ENCODE results near the gene LCAT.
A peak's percentile ranks its signal among the peaks of the same experiment; 100 is the strongest.
"Not testable (repeated sequence)": the region's sequence is repeated elsewhere in the genome, so short reads cannot be mapped to it uniquely, and the experiment has no call there.

Gene LCAT

DNA sequence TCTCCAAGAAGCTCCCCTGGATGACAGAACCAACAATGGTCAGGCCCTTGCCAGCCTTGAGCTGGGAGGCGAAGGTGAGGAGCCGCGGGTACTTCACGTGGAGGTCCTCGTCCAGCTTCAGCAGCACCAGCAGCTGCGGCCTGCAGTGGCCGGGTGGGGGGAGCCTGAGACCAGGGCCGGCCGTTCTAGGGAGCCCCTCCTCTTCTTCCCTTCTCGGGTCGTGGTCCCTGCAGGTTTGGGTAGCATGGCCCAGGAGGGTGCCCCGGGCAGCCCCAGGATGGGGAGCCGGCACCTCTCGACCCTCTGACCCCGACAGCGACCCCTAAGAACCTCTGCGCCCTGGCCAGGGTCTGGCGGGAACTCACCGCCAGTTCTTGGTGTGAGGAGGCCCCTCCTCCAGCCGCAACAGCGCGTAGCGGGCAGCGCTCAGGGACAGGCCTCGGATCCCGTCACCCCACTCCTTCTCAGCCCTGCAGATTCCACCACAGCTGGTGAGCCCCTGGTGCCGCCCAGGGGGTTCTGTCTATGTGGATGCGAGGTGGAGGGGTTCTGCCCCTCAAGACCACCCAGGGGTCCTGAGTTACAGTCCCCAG, 3.1 kb upstream of the LCAT start:
- DNase-seq (ENCODE audit: low spot score), result no peak

DNA sequence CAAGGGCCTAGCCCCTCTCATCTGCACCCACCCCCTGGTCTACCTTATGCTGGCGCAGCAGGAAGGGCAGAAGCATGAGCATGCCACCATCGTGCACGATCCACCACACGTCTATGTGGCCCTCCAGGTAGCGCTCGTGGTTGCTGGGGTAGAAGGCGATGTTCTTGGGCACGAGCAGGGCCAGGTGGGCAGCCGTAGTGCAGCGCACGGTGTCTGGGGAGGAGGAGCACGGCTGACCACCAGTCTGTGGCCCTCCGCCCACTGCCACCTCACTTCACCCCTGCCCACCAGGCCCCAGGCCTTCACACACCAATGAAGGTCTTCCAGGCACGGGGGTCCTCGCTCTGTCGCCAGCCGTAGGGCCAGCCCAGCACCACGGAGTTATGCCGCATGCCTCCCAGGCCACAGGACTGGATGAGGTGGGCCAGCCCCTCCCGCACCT, 2.2 kb upstream of the LCAT start:
- no peak for DNase-seq (ENCODE audit: low spot score)

DNA sequence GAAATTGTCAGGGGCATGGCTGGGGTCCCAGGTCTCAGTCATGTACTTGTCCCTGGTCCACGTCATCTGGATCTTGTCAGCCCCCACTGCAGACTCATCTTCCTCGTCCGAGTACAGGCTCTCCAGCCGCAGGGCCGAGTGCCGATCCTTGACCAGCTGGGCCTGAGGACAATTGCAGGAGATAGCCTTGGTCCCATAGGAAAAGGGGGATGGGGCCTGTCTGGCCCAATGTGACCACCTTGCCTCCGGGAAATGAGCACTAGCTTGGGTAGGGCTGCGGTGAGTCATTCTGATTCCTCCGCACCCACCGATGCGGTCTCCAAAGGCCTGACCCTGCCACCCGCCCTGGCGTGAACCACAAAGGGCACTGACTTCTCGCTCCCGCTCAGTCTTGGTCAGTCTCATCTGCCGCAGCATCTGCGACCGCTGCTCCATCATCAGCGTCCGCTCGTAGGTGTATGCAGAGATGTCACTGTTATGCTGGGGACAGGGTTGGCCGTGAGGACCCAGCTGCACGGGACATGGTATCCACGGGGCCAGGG, 1.5 kb upstream of the LCAT start:
- DNase-seq (ENCODE audit: low spot score), result no peak

DNA sequence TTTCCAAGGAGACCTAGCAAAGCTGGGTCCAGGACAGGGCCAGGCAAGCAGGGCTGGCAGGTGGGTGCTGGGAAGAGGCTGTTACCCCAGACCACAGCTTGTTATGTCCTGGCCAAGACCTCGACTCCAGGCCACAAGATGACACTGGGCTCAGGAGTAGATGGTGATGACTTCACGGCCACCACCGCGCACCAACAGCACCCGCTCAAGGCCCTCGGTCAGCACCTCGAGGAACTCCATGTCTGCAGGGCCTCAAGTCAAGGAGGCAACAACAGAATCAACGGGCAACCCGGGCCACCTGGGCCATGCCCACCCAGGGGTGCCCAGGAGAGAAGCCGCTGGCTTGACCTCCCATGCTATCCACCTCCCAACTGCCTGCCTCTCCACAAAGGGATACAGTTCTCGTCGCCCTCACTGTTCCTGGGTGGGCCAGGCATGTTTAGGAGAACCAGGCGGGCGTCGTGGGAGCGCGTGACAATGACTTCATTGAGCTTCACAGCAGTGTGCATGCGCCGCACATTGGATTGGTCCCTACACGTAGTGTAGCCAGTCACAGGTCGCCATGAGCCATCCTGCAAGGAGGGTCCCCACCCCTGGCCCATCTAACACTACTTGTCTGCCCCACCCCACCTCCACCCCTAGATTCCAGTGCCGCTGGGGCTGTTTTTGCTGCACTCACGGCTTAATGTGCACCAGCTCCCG, 921 bp upstream of the LCAT start:
- no peak for DNase-seq (ENCODE audit: low spot score)

DNA sequence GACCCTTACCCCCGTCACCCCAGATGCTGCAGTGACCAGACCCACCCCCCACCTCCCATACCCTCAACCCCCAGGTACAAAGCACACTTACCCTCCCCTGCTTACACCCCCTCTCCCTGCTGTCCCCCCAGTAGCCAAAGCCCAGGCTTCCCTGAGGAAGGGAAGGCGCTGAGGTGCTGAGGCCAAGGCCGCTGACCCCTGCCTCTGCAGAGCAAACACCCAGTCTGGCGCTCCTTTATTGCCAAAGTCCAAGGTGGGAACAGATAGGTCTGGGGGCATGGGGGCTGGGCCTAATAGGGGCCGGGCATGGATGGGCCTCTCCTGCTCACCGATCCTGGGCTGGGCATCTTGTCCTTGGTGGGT, 683 bp downstream of the LCAT start:
- no peak for DNase-seq (ENCODE audit: low spot score)

DNA sequence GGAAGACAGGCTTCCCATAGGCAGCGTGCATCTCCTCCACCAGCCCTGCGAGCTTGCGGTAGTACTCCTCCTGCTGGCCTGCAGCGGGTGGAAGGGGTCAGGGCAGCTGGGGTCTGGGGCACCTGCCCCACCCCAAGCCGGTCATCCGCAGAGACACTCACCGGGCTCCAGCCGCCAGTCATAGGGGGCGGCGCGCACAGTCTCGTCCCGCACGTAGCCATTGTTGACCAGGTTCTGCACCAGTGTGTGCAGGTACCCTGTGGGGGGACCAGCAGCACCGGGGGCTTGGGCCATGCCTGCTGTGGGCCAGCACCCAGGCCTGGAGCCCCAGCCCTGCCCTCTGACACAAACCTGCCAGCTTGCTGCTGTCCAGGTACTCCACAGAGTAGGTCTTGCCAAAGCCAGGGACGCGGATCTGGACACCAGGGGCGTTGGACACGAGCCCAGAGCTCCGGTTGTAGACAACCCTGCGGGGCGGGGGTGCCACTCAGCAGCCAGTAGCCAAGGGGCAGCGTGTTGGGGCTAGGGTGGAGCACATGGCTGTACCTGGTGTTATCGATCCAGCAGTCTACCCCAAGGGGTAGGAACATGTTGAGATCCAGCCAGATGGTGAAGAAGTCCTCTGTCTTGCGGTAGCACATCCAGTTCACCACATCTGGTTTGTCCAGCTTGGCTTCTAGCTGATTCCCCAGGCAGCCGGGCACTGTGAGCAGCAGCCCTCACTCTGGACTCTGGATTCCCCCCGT, 1.2 kb downstream of the LCAT start:
- no peak for DNase-seq (ENCODE audit: low spot score)

DNA sequence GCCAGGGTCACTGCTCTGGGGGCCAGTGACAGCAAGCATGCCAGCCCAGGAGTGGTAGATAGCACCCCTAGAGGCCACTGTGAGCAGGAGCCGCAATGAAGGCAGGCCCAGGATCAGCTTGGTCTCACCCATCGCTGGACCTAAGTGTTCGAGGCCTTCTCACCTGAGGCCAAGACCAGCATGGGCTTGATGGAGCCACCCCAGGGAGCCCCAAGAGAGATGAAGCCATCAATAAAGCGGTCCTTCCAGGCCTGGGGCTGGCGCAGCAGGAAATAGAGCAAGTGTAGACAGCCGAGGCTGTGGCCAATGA, 1.8 kb downstream of the LCAT start:
- DNase-seq (ENCODE audit: low spot score), result peak; percentile 70

DNA sequence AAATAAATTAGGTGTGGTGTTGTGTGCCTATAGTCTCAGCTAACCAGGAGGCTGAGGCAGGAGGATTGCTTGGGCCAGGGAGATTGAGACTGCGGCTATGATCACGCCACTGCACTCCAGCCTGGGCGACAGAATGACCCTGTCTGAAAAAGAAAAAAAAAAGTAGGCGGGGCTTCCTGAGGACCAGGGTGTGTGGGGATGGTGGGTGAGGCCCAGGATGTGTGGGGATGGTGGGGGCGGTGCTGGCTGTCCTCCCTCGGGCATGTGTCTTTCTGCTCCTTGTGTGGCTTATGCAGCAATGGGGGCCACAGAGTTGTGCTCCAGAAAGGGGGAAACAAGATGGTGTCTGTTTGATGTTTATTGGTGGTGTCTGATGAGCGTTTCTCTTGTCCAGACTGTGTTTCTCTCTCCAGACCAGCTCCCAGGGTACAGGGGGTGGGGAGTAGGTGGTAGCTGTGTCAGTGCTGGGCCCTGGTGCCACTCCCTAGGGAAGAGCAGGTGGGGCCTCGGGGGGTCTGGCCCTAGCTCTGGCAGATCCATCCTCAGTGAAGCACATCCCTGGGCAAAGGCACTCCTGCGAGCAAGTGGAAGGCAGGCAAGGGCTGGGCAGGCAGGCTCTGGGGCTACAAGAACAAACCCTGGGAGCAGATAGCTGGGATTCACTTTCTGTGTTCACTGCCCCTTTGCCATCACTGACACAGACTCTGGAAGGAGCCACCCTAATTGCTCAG, 2.3 kb downstream of the LCAT start:
- no peak for DNase-seq (ENCODE audit: low spot score)

DNA sequence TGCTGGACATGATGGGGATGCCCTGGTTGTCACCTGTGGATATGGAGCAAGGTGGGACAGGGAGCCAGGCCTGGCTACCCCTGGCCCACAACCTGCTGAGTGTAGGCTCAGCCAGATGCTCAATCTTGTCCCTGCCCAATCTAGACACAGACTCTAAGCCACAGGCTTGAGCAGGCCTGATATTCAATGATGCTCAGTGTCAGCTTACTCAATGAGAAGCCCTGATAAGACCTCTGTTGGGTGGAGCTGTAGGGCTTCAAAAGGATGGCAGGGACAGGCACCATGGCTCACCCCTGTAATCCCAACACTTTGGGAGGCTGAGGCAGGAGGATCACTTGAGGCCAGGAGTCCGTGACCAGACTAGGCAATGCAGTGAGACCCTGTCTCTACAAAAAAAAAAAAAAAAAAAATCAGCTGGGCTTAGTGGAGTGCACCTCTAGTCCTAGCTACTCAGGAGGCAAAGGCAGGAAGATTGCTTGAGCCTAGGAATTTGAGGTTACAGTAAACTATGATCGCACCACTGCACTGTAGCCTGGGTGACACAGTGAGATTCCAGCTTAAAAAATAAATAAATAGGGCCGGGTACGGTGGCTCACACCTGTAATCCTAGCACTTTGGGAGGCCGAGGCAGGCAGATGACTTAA, 3.4 kb downstream of the LCAT start:
- DNase-seq (ENCODE audit: low spot score), result no peak

DNA sequence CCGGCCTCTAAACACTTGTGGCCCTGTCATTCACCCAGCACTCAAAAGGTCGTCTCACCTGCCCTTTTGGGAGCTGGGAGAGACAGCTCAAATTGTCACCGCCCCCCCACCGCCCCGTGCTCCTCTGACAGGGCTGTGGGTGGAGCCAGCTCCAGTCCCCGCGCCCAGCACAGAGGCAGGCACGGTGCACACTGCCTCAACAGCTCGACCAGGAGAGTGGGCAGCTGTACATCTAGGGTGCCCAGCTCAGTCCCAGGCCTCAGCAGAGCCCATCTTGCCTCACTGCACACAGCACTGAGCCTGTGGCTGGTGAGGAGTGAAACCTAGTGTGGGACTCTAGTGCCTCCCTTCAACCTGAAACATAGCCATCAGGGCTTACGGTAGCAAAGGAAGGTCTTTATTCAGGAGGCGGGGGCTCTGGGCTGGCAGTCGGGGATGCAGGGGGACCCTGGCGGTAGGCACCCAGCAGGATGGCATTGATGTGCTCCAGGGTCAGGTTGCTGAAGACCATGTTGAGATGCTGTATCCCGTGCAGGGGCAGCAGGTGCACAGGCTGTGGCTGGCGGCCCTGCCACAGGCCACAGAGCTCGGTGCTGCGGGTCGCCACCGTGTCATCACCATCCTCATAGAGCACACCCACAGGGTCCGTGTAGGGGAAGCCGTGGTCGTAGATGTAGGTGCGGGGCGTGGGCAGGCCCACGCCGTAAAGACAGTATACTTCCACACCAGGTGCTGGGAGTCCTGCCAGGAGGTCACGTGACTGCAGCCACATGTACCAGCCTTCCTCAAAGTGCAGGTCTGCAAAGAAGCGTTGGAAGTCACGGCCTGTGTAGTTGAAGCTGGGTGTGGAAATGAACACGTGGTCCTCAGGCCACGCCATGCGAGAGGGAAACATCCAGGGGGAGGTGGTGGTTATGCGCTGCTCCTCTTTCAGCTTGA, 4.1 kb downstream of the LCAT start:
- no peak for DNase-seq (ENCODE audit: low spot score)

DNA sequence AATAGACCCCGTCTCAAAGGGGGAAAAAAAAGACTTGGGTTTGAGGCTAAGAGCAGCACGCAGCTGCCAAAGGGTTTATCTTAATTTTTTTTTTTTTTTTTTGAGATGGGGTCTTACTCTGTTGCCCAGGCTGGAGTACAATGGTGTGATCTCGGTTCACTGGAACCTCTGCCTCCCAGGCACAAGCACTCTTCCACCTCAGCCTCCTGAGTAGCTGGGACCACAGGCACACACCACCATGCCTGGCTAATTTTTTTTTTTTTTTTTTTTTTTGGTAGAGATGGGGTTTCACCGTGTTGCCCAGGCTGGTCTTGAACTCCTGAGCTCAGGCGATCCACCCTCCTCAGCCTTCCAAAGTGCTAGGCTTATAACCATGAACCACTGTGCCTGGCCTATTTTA, 6.2 kb downstream of the LCAT start:
- DNase-seq (ENCODE audit: low spot score), result not testable (repeated sequence)

DNA sequence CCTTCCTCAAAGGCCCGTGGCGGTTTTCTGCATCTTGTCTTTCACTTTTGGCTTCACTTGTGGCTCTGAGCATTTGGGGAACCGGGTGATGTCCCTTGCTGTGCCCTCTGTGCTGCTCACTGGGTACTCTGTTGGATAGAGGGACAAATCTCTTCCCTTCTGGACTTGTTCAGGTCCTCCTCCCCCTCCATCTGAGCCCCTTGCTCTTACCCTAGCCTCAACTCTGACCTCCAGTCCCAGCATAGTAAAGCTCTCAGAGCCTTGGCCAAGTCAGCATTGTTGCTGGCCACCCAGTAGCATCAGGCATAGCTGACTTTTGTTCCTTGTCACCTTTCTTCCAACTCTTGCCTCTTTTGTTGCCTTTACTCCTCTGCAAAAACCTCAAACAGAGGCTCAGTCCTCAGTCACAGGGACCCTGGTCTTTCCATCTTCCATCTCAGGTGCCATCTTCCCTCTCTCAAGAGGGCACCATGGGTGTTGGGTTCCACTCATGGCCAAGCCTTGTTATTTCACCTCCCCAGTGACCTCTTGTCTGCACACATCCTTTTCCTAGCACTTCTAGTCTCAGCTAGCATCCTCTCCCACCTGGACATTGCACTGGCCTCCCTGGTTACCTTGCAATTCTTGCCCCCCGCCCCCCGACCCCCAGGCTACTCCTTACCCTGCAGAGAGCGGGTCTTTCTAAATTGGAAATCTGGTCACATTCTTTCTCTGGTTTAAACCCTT, 6.9 kb downstream of the LCAT start:
- peak; percentile 90 for DNase-seq (ENCODE audit: low spot score)

DNA sequence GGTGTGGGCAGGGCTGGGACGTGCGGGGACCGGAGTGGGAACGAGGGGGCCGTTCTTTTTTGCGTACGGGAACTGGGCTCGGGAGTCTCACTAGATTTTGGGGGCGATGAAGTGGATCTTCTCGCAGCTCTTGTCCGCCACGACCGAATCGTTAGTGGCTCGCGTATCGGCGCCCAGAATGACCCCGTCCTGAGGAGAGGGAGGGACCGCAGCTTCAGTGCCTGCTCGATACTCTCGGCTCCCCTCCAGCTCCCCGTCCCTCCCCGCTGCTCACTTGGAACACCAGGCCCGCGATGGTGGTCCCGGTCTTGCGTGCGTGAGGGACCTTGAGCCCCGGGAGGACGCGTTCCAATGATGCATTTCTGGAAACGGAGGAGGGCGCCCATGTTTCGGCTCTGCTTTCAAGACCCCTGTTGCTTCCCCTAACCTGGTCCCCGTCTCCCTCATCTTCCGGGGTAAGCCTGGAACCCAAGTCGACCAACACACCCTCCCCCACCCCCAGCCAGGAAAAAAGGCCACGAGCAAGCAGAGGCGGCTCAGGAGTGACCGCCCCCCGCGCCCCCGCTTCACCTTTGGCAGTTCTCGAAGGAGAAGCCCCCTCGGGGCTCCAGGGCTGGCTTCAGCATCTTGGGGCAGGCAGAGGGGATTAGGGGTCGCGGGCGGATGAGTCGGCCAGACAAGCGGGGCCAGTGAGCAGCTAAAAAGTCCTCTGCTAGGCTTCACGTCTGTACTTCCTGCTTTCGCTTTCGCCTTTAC, 7.6 kb downstream of the LCAT start, which contains the start of gene PSMB10:
PSMB10 (minus strand) TSS at position 727 of the 756 bp plus-strand sequence; CDS start at position 626, 101 bp downstream.
- peak; percentile 77 for DNase-seq (ENCODE audit: low spot score)

DNA sequence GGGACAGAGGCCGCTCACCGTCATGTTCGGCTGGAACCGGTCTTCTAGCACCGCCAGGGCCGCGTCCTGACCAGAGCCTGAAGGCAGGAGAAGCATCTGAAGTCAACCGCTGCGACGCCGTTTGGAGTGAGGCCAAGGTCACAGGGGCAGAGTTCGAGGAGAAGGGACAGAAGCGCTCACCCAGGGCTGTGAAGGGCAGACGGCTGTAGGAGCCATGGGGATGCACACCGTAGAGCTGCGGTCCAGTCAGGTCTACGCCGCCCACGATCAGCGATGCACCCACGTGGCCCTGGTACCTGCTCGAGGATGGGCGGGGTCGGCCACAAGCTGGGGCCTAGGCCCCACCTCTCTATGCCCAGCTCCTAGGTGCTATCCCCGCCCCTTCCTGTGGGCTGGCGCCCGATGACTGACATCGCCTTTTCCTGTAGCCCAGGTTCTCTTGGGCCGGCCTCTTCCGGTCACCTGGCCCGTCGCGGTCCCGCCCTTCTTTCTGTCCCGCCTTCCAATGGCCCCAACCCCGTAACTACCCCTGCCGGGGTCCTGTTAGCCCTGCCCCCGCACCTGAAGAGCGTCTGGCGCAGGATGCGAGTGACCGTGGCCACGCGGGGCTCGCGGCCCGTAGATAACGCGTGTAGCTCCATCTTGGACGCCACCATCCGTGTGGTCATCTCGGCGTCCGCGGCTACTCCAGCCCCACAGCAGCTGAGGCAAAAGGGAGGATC, 8.4 kb downstream of the LCAT start:
- DNase-seq (ENCODE audit: low spot score), result peak; percentile 99

DNA sequence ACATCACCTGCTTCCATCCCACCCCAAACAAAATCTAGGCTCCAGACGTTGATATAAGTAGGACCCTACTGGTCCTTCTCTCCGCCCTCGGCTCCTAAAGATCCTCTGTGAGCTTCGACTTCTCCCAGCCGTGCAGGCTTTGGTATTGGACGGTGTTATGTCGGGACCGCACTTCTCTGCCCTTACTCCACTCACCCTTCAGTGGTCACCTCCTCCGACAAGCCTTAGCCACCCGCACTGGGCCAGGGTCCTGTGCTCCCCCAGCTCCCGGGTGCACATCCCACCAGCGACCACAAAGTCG, 8.9 kb downstream of the LCAT start:
- no peak for DNase-seq (ENCODE audit: low spot score)

DNA sequence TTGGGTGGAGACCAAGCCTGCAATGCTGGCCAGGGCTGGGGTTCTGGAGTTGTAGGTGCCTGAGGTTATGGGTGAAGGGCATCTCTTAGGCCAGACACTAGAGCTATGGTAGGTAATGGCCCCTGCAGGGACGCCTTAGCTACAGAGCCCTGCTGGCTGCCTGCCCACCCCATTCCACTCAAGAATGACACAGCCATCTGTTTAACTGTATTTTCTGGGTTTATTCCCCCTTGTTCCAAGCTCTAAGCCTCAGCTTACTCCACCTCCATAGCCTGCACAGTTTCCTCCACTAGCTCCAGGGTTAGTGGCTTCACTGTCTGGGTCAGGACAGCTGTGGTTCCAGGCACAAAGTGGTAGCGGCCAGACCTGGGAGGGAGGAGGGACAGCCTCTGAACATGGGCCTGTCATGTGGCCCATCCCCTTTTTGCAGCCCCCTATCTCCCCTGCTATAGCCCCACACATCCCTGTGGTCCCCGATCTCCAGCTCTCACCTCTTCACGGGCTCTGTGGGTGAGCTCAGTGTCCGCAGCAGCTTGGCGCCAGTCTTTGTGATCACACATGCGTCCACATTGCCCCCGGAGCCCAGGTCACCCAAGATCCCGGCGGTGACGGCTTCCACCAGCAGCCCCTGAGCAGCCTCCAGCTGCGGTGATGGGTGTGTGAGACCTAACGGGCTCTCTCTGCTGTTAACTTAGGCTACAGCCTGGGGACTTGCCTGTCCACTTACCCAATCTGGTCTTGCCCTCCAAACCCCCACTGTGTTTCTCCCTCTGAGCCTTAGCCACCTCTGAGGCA, 9.4 kb downstream of the LCAT start:
- no peak for DNase-seq (ENCODE audit: low spot score)

DNA sequence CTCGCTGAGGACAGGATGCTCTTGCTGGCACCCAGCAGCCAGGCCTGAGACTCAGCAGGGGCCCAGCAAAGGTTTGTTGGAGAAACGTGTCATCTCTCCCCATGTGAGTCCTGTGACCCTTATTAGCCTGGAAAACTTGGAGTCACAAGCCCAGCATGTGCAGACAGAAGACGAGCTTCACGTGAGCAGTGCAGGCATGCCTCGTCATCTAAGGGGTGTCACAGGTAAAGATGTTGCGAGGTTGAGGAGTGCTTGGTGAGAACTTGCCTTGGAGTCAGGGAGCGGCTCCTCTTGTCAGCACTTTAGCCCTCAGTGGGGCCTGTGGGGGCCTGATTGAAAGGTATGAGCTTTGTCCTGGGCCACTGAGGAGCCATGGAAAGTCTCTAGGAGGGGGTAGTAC, 10.1 kb downstream of the LCAT start:
- no peak for DNase-seq (ENCODE audit: low spot score)

DNA sequence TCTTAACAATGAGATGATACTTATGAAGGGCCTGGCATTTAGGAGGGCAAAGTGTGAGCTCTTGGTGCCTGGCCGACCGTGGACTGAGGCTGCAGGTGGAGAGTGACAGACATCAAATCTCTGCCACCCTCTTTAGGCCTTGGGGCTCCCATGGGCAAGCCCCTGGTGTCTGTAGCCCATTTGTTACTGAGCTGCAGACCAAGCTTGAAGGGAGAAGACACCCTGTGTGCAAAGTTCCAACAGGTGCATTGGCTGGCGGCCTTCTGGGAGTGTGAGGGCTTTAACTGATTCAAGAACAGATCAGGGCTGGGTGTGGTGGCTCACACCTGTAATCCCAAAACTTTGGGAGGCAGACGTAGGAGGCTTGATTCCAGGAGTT, 11.5 kb downstream of the LCAT start:
- DNase-seq (ENCODE audit: low spot score), result no peak
